ENCODE data around the gene HNRNPA2B1. TPM values are rescaled to one million over a fixed set of nuclear protein-coding genes. Genes with fewer than 3 reads are reported as not detected.
A peak's percentile ranks its signal among the peaks of the same experiment; 100 is the strongest.
"Not testable (repeated sequence)": the region's sequence is repeated elsewhere in the genome, so short reads cannot be mapped to it uniquely, and the experiment has no call there.

HNRNPA2B1 gene
- total RNA-seq, 2 experiments from 2014 or later: 882 to 899 TPM

DNA sequence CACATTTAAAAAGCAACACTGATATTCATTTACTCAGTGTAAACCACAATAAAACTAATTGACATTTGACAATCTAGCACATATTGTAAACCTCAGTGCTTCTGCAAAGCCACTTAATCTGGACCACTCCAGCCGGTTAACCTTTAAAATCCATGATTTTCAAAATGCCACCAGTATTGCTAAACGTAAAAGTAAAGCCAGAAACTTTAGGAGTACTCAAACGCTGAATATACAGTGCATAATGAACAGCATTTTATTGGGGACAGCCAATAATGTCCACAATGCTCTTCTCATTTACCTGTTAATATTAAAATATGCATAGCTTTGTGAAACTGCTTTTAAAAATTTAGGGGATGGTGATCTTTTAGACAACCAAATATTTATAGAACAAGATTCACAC lies 10.8 kb downstream of the HNRNPA2B1 start:
- ATAC-seq: no peak
- Mint-ChIP-seq H3K4me1 (ENCODE audit: low read depth) (peaks cover 92% of the 10 kb centered on the region), H3K27ac (peak overlapping the region; percentile 24)

DNA sequence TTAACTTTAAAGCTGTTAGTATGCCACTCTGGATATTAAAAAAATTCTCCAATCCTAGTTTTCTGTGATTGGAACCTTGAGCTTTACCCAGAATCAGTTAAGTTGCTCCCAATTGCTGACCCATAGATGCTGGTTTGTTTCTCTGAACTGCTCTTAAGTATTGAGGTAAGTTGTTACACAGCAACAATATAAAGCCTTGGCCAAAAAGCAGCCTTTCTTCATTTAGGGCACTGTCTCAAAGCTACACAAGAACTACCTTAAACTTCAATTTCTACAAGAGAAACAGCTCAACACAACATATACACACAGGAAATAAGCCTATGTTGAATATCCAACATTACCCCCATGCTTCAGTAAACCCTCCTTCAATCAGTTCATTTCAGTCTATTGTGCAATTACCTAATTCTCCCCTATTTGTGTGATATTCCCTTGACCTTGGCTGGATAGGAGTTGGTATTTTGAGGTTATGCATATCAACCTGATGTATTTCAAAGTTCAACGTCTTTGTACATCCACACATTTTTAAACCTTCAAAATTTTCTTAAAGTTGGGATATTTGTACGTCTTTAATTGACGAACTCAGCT lies 11.5 kb downstream of the HNRNPA2B1 start:
- Mint-ChIP-seq H3K27ac (peak overlapping the region; percentile 24), H3K36me3 (ENCODE audit: low read depth) (peaks cover 91% of the 10 kb centered on the region), H3K9me3 (ENCODE audit: insufficient read depth) (no peaks in the 10 kb centered on the region), H3K27me3 (ENCODE audit: low read depth) (no peaks in the 10 kb centered on the region), H3K4me1 (ENCODE audit: low read depth) (peaks cover 86% of the 10 kb centered on the region), H3K4me3 (no peak overlapping the region)
- ChIA-PET CTCF (interaction anchor here (0.6 to 4.0 kb wide), 14 partner anchors 10 to 296 kb away, joined by 3 to 63 read pairs (median 5); no protein-coding TSS in a partner anchor), POLR2A (interaction anchor here (0.8 to 8.9 kb wide), 14 partner anchors 9 to 108 kb away, joined by 3 to 180 read pairs (median 6); partner anchors contain the start of genes CBX3, HNRNPA2B1 and NFE2L3)
- ATAC-seq (no peak), DNase-seq (no peak)

More for the DNA sequence above, 10.8 kb downstream of the HNRNPA2B1 start:
- Mint-ChIP-seq H3K27me3 (ENCODE audit: low read depth) (no peaks in the 10 kb centered on the region), H3K9me3 (ENCODE audit: insufficient read depth) (no peaks in the 10 kb centered on the region), H3K4me3 (no peak overlapping the region), H3K36me3 (ENCODE audit: low read depth) (peaks cover 91% of the 10 kb centered on the region)
- ChIA-PET POLR2A (interaction anchor here (1.5 to 8.9 kb wide), 10 partner anchors 9 to 101 kb away, joined by 3 to 180 read pairs (median 12); partner anchors contain the start of genes CBX3, HNRNPA2B1 and NFE2L3), CTCF (interaction anchor here (0.9 to 4.0 kb wide), 5 partner anchors 95 to 175 kb away, joined by 4 to 63 read pairs (median 11); no protein-coding TSS in a partner anchor)
- no peak for DNase-seq

GRCh38 chr7:26188206-26188956 lies 12.2 kb downstream of the HNRNPA2B1 start:
- peak overlapping the region; percentile 67 for H3K27ac Mint-ChIP-seq
- no peaks in the 10 kb centered on the region for H3K9me3 Mint-ChIP-seq (ENCODE audit: insufficient read depth)
- no peaks in the 10 kb centered on the region for H3K27me3 Mint-ChIP-seq (ENCODE audit: low read depth)
- DNase-seq (no peak), ATAC-seq (peak; percentile 4)
- no peak overlapping the region for H3K4me3 Mint-ChIP-seq
- peaks cover 89% of the 10 kb centered on the region for H3K36me3 Mint-ChIP-seq (ENCODE audit: low read depth)
- CTCF ChIA-PET: interaction anchor here (0.6 to 4.0 kb wide), 14 partner anchors 10 to 296 kb away, joined by 3 to 63 read pairs (median 5); partner anchors contain the start of gene NFE2L3
- H3K4me1 Mint-ChIP-seq (ENCODE audit: low read depth): peaks cover 79% of the 10 kb centered on the region
- POLR2A ChIA-PET: interaction anchor here (0.5 to 8.9 kb wide), 20 partner anchors 8 to 116 kb away, joined by 3 to 180 read pairs (median 4); partner anchors contain the start of genes CBX3, HNRNPA2B1 and NFE2L3

- no peaks in the 10 kb centered on the region for H3K27me3 Mint-ChIP-seq (ENCODE audit: low read depth)
- DNase-seq (no peak), ATAC-seq (peak; percentile 13)
- H3K4me1 Mint-ChIP-seq (ENCODE audit: low read depth): peaks cover 71% of the 10 kb centered on the region
- peaks cover 81% of the 10 kb centered on the region for H3K36me3 Mint-ChIP-seq (ENCODE audit: low read depth)
- CTCF ChIA-PET: interaction anchor here (0.6 to 4.0 kb wide), 13 partner anchors 11 to 295 kb away, joined by 3 to 63 read pairs (median 5); partner anchors contain the start of gene NFE2L3
- H3K9me3 Mint-ChIP-seq (ENCODE audit: insufficient read depth): no peaks in the 10 kb centered on the region
- POLR2A ChIA-PET: interaction anchor here (0.6 to 8.9 kb wide), 16 partner anchors 11 to 117 kb away, joined by 3 to 180 read pairs (median 6); partner anchors contain the start of genes CBX3, HNRNPA2B1 and NFE2L3
- H3K27ac Mint-ChIP-seq: peak overlapping the region; percentile 67
- peak overlapping the region; percentile 6 for H3K4me3 Mint-ChIP-seq
Observed at GRCh38 chr7:26187380-26188205, 13.0 kb downstream of the HNRNPA2B1 start.

- ATAC-seq (no peak), DNase-seq (no peak)
- POLR2A ChIA-PET: interaction anchor here (0.6 to 8.9 kb wide), 14 partner anchors 7 to 108 kb away, joined by 3 to 180 read pairs (median 6); partner anchors contain the start of genes CBX3, HNRNPA2B1 and NFE2L3
- Mint-ChIP-seq H3K27ac (peak overlapping the region; percentile 68), H3K27me3 (ENCODE audit: low read depth) (no peaks in the 10 kb centered on the region), H3K36me3 (ENCODE audit: low read depth) (peaks cover 72% of the 10 kb centered on the region), H3K9me3 (ENCODE audit: insufficient read depth) (no peaks in the 10 kb centered on the region), H3K4me3 (no peak overlapping the region), H3K4me1 (ENCODE audit: low read depth) (peaks cover 66% of the 10 kb centered on the region)
- CTCF ChIA-PET: interaction anchor here (0.6 to 4.0 kb wide), 8 partner anchors 12 to 294 kb away, joined by 3 to 63 read pairs (median 4); partner anchors contain the start of gene NFE2L3
Observed at GRCh38 chr7:26186364-26187311, 13.9 kb downstream of the HNRNPA2B1 start.

DNA sequence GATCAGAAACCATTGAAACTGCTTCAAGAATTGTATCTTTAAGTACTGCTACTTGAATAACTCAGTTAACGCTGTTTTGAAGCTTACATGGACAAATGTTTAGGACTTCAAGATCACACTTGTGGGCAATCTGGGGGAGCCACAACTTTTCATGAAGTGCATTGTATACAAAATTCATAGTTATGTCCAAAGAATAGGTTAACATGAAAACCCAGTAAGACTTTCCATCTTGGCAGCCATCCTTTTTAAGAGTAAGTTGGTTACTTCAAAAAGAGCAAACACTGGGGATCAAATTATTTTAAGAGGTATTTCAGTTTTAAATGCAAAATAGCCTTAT lies 14.7 kb downstream of the HNRNPA2B1 start:
- no peak for DNase-seq
- Mint-ChIP-seq H3K4me1 (ENCODE audit: low read depth) (peaks cover 60% of the 10 kb centered on the region), H3K36me3 (ENCODE audit: low read depth) (peaks cover 68% of the 10 kb centered on the region), H3K27ac (peak overlapping the region; percentile 75), H3K4me3 (no peak overlapping the region), H3K9me3 (ENCODE audit: insufficient read depth) (no peaks in the 10 kb centered on the region), H3K27me3 (ENCODE audit: low read depth) (no peaks in the 10 kb centered on the region)
- ChIA-PET CTCF (interaction anchor here (1.4 kb wide), 1 partner anchor 93 kb away, joined by 4 read pairs; no protein-coding TSS in a partner anchor), POLR2A (interaction anchor here (0.9 to 1.6 kb wide), 7 partner anchors 8 to 103 kb away, joined by 3 to 8 read pairs (median 3); partner anchors contain the start of genes CBX3 and NFE2L3)
- ATAC-seq: no peak

DNA sequence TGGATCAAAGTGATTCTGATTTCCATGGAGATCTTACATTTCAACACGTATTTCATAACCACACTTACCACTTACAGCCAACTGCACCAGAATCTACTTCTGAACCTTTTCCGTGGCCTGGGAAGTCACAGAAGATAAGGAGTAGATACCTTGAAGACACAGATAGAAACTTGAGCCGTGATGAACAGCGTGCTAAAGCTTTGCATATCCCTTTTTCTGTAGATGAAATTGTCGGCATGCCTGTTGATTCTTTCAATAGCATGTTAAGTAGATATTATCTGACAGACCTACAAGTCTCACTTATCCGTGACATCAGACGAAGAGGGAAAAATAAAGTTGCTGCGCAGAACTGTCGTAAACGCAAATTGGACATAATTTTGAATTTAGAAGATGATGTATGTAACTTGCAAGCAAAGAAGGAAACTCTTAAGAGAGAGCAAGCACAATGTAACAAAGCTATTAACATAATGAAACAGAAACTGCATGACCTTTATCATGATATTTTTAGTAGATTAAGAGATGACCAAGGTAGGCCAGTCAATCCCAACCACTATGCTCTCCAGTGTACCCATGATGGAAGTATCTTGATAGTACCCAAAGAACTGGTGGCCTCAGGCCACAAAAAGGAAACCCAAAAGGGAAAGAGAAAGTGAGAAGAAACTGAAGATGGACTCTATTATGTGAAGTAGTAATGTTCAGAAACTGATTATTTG lies 15.3 kb downstream of the HNRNPA2B1 start:
- ChIA-PET POLR2A (interaction anchor here (0.8 to 6.0 kb wide), 10 partner anchors 8 to 102 kb away, joined by 3 to 39 read pairs (median 4); partner anchors contain the start of genes CBX3 and NFE2L3), CTCF (interaction anchor here (1.1 to 1.4 kb wide), 2 partner anchors 93 to 94 kb away, joined by 4 to 9 read pairs; no protein-coding TSS in a partner anchor)
- no peaks in the 10 kb centered on the region for H3K9me3 Mint-ChIP-seq (ENCODE audit: insufficient read depth)
- peaks cover 55% of the 10 kb centered on the region for H3K4me1 Mint-ChIP-seq (ENCODE audit: low read depth)
- H3K36me3 Mint-ChIP-seq (ENCODE audit: low read depth): peaks cover 68% of the 10 kb centered on the region
- DNase-seq (no peak), ATAC-seq (peak; percentile 25)
- H3K4me3 Mint-ChIP-seq: no peak overlapping the region
- H3K27ac Mint-ChIP-seq: peak overlapping the region; percentile 75
- H3K27me3 Mint-ChIP-seq (ENCODE audit: low read depth): no peaks in the 10 kb centered on the region

DNA sequence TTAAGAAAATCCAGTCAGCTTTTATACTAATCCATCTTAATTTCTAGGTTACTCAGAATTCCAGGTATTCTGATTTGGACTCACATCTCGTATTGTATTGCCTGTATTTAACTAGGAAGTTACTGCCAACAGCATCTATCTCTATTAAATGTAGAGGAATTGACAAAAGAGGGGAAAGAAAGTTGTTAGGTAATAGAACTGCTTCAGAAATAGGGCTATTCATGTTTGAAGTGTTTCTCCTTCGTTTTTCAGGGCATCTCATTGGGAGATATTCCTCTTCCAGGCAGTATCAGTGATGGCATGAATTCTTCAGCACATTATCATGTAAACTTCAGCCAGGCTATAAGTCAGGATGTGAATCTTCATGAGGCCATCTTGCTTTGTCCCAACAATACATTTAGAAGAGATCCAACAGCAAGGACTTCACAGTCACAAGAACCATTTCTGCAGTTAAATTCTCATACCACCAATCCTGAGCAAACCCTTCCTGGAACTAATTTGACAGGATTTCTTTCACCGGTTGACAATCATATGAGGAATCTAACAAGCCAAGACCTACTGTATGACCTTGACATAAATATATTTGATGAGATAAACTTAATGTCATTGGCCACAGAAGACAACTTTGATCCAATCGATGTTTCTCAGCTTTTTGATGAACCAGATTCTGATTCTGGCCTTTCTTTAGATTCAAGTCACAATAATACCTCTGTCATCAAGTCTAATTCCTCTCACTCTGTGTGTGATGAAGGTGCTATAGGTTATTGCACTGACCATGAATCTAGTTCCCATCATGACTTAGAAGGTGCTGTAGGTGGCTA lies 16.1 kb downstream of the HNRNPA2B1 start:
- peak; percentile 6 for ATAC-seq
- CTCF ChIA-PET: interaction anchor here (1.1 to 4.5 kb wide), 3 partner anchors 92 to 94 kb away, joined by 4 to 37 read pairs (median 9); no protein-coding TSS in a partner anchor
- H3K4me3 Mint-ChIP-seq; H3K27me3 Mint-ChIP-seq (ENCODE audit: low read depth); H3K9me3 Mint-ChIP-seq (ENCODE audit: insufficient read depth); DNase-seq: not testable (repeated sequence)
- H3K27ac Mint-ChIP-seq: peak overlapping the region; percentile 75
- POLR2A ChIA-PET: interaction anchor here (0.8 to 6.0 kb wide), 6 partner anchors 8 to 92 kb away, joined by 3 to 39 read pairs (median 4); partner anchors contain the start of gene CBX3
- H3K36me3 Mint-ChIP-seq (ENCODE audit: low read depth): peaks cover 62% of the 10 kb centered on the region
- peaks cover 48% of the 10 kb centered on the region for H3K4me1 Mint-ChIP-seq (ENCODE audit: low read depth)

All from activated CD8-positive, alpha-beta T cell treated with anti-CD3 and anti-CD28 coated beads, Interleukin-2, amount 10 ng/mL, durations not matched to agents 7 days and 5 days (primary cell).